HG03097 (cell line): ENCODE results near the gene TLX2.
"Not testable (repeated sequence)": the region's sequence is repeated elsewhere in the genome, so short reads cannot be mapped to it uniquely, and the experiment has no call there.

ENCODE experiments used
- ATAC-seq: cut with Tn5 transposase; IDR thresholded peaks from one replicate; pipeline ENCODE4 v1.9.1; 2021; ENCODE audit not compliant: unreplicated experiment, low FRiP score

Gene TLX2

DNA sequence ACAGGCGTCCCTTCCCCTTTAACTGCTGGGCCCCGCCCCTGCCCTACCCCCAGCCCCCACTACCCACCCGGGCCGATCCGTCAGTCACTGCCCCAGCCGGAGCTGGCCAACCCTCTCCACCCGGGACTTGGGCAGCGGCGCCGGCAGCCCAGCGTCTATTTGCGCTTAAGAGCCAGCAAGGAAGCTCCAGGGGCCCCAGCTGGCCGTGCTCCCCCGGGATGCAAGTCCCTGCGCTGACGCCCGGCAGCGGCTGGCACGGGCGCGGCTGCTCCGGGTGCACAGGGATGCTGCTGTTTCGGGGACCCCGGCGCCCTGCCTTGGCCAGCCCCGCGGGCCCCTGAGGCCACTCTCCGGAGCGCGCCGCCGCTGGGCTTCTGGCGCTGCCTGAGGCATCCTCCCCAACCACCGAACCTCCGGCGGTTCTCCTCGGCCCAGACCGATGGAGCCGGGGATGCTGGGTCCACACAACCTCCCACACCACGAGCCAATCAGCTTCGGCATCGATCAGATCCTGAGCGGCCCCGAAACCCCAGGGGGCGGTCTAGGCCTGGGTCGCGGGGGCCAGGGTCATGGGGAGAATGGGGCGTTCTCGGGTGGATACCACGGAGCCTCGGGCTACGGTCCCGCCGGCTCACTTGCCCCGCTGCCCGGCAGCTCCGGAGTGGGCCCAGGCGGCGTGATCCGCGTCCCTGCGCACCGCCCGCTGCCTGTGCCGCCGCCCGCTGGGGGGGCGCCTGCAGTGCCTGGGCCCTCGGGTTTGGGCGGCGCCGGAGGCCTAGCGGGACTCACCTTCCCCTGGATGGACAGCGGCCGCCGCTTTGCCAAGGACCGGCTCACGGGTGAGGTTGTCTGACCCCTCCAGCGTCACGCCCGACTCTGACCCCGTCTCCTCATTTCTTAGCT, at the start of gene TLX2:
TLX2 (plus strand) TSS at position 83 of the 903 bp plus-strand sequence; CDS start at position 440, 357 bp downstream.
- ATAC-seq: no peak

DNA sequence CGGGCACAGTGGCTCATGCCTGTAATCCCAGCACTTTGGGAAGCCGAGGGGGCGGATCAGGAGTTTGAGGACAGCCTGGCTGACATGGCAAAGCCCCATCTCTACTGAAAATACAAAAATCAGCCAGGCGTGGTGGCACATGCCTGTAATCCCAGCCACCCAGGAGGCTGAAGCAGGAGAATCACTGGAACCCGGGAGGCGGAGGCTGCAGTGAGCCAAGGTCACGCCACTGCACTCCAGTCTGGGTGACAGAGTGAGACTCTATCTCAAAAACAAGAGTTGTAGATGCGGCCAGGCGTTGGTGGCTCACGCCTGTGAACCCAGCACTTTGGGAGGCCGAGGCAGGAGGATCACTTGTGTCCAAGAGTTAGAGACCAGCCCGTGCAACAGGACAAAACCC, 43.5 kb upstream of the TLX2 start:
- not testable (repeated sequence) for ATAC-seq

DNA sequence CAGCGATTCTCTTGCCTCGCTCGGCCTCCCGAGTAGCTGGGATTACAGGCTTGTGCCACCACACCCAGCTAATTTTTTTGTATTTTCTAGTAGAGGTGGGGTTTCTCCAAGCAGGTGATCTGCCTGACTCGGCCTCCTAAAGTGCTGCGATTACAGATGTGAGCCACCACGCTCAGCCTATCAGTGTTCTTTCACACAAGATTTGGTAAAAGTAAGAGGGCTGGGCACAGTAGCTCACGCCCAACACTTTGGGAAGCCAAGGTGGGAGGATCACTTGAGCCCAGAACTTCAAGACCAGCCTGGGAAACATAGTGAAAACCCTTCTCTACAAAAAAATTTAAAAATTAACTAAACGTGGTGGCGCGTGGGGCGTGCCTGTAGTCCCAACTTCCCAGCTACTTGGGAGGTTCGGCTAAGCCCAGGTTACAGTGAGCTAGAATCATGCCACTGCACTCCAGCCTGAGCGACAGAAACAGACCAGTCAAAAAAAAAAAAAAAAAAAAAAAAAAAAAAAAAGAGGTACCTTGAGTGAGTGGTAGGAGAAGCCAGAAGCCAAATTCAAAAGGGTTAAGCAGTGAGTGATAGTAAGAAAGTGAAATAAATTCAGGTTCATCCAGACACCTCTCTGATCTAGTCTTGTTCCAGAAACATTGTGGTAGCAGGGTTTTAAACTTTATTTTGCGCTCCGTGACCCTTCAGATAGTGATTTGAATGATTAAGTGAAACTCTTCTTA, 42.8 kb upstream of the TLX2 start:
- ATAC-seq: no peak

DNA sequence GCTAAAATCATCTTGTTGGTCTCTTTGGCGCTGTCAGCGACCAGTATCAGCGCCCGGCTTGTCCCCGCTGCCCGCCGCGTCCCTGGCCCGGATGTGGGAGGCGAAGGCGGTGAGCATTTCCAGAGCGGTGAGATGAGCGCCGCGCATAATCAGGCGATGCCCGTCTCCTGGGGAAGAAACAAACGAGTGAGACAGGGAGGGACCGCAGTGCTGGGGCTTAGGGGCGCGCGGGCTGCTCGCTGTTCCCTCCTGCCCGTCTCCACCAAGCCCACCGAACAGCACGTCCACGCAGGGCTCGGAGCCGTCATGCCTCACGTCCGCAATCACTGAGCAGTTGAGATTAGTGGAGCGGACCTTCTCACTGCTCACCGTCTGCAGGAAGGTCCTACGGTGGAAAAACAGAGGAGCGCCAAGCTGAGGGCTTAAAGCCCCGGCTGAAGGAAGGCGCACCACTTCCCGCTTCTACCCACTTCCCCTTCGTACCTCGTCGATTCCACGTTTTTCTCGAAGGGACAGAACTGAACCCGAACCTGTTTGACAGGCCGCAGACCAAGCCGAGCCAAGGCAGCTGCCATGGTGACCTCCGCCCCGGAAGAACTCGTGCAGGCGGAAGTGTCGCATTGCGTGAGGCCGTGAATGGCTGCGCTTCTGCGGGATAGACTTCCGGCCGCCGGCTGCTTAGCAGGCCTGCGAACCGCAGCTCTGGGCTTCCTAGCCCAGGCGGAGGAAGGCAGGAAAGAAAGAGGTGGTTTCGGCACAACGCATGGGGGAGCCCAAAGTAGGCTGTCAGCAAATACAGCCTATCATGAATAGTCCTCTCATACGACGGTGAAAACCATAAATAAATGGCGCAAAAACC, 41.9 kb upstream of the TLX2 start, which contains the start of gene MRPL53:
MRPL53 (minus strand) TSS at position 595 of the 859 bp plus-strand sequence; CDS start at position 575, 20 bp downstream.
- peak; percentile 73 for ATAC-seq

DNA sequence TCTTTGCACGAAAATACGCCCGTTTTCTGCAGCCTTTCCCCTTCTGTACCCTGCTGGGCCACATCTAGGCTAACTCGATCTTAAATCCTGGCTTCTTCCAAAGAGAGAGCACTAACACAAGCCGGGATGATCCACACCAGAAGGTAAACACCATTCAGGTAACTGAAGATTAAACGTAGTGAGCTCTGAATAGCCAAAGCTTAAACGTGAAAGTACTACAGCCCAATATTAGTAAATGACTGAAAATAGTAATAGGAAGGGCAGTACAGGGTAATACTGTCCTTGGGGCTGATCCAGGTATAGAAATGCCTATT, 41.3 kb upstream of the TLX2 start:
- ATAC-seq: peak; percentile 8

DNA sequence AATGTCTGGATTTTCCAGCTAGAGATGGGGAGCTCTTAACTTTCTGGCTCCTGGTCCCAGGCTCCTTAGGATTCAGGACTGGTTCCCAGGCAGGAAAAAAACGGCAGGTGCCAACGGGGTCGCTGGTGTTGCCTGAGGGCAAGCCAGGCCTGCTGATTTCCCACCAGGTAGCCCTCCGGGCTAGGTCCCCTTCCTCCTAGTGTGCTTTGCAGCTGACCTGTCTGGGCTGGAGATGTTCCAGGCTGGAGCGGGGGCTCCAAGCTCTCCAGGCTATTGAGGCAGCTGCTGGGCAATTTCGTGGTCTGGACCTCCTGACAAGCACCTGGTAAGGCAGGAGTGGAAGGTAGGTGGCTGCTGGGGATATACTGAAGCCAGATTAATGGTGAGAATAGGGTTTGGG, 39.8 kb upstream of the TLX2 start:
- no peak for ATAC-seq

DNA sequence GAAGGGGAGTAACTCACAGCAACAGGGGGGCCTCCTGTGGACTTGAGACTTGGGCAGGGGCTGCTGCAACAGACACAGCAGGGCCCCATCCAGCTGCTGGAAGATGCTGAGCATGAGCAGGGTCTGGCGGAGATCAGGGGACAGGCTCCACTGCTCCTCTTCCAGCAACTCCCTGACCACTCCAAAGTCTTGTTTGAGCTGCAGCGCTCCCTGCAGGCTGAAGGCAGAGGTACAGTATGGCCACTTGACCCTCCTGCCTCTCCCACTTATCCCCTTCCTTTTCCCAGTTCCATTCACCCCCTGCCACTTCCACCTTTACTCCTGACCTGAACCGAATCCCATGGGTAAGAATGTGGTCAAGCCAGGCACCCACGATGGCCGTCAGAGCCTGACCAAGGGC, 39.4 kb upstream of the TLX2 start:
- ATAC-seq: no peak

DNA sequence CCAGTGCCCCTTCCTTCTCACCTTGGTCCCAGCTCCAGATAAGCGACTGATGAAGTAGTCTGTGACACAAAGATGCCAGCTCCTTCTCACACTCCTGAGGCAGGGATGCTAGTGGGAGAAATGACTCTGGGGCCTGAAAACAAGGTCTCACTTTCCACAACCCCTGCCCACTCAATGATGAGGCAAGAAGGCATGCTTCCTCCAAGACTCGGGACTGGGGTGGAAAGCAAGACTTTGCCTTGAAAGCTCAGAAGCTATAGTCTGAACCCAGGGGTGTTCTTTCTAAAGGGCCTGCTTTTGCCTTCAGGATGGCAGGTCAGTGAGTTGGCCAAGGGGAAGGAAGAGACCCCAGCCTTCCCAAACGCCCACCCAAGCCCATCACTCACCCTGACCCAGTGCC, 32.8 kb upstream of the TLX2 start:
- no peak for ATAC-seq

DNA sequence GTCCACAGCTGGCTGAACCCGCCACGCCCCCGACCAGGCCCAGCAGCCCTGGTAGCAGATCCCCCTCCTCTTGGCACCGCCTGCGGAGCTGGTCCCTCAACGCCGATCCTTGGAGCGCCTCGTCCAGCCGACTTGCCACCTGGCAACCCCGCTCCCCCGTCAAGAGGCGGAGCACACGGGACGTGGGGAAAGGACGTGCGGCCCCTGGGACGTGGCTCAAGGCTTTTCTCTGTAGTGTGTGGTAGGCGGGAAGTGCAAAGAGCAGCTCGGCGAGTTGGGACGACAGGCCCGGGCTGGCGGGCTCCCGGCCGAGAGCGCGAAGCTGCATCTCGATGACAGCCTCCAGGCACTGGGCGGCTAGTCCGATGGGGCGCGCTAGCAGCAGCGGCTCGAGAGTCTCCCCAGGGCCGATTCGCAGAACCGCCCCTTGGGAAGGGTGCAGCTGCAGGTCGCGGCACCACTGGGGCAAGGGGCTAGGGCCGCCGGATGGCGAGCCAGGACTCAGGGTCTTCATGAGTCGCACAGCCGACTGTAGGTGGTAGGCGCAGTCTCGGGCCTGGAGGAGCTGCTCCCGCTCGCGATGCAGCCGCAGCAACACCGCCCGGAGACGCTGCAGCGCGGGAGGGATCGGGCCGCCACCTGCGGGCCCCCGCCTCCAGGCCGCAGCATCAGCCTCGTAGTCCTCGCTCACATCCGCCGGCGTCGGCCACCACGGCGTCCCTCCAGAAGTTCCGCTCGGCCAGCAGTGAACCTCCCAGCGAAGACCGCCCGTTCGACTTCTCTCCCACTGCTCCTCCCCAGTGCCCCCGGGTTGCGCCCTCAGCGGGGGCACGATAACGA, 32.1 kb upstream of the TLX2 start:
- peak; percentile 43 for ATAC-seq

DNA sequence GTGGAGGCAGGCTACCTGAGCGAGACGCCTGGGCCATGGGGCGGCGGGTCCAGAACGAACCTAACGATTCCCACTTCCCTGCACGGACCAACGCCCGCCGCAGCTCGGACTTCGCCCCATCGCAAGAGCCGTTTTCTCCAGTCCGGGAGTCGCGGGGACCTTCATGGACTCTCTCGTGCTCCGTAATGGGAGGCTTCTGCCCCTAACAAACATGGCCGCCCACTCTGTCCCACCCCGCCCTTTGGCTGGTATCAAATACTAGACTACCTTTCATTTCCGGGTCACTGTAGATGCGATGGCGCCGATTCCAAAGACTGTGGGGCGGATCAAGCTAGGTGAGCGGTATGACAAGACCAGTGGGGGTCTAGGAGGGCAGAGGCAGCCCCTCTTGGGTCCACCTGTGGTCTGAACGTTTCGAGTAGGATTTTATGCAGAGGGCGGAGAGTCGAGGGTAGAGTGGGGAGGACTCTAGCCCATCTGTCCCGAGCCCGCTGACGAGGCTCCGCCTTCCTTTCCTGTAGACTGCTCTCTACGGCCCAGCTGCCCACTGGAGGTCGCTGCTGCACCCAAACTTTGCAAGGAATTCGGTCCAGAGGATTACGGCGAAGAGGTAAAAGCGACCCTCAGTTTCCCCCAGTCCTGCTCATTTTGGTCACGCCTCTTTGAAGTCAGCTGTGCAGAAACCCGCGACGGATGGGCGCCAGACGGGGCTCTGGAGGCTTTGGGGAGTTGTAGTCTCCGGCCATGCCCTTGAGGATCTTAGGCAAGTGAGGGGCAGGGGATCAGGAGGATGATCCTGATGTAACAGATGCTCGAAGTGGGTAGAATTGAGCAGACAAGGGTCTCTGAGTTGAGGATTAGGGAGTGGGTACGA, 31.2 kb upstream of the TLX2 start, which contains the start of the genes CCDC142 and TTC31:
CCDC142 (minus strand) TSS at position 198 of the 874 bp plus-strand sequence; CDS start at position 37, 161 bp downstream.
TTC31 (plus strand) TSS at position 281 of the 874 bp plus-strand sequence; CDS start at position 296, 15 bp downstream.
- ATAC-seq: peak; percentile 84

DNA sequence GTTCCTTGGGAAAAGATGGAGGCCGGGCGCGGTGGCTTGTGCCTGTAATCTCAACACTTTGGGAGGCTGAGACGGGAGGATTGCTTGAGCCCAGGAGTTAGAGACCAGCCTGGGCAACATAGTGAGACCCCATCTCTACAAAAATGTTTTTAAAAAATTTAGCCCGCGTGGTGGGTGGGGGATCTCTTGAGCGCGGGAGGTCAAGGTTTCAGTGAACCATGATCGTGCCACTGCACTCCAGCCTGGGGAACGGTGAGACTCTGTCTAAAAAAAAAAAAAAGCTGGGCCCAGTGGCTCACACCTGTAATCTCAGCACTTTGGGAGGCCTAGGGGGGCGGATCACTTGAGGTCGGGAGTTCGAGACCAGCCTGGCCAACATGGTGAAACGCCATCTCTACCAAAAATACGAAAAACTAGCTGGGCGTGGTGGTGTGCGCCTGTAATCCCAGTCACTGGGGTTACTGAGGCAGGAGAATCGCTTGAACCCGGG, 30.5 kb upstream of the TLX2 start:
- not testable (repeated sequence) for ATAC-seq

DNA sequence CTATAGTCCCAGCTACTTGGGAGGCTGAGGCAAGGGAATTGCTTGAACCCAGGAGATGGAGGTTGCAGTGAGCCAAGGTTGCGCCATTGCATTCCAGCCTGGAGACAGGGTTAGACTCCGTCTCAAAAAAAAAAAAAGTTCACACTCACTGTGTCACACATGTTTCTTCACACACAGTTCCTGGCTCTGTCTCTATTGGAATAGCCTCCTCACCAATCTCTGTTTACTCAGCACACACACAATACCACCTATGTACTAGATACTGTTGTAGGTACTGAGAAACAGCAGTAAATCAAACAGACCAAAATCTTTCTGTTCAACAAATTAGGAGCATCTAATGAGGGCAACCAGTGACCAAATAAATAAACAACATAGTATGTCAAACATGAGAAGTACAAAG, 28.1 kb upstream of the TLX2 start:
- ATAC-seq: no peak

DNA sequence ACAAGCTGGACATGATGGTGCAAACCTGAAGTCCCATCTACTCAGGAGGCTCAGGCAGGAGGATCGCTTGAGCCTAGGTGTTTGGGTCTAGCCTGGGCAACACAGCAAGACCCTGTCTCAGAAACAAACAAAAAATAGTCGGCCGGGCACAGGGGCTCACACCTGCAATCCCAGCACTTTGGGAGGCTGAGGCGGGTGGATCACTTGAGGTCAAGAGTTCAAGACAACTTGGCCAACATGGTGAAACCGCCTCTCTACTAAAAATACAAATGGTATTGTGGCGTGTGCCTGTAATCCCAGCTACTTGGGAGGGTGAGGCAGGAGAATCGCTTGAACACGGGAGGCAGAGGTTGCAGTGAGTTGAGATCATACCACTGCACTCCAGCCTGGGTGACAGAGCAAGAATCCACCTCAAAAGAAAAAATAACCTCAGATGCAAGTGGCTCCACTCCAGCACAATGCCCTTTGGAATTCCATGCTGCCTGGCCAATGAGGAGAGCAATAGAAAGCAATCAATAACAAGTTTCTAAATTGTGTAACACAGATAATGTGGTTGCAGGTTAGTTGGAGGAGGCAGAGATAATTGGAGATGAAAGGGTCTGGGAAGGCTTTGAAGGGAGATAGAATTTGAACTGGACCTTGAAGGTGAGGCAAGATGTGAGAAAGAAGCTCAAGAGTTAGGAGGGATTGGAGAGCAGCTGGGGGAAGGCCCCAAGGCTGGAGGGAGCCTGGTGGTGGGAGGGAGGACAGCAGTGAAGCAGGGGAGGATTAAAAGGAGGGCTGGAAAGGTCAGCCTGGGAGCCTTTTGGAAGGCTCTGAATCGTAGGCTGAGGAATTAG, 25.4 kb upstream of the TLX2 start:
- no peak for ATAC-seq

DNA sequence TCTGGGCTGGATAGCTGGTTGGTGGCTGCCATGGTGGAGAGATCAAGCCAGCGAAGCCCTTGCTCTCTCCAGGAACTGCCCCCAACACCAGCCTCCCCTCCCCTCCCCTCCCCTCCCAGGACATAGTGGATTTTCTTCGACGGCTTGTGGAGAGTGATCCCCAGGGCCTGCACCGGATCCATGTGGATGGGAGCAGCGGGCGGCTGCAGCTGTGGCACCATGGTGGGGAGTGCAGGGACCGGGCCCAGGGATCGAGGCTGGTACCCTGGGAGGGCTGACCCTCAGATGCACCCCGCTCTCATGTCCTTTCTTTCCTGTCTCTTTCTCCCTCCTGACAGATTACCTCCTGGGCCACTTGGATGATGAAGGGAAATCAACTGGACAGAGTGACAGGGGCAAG, 24.3 kb upstream of the TLX2 start:
- ATAC-seq: no peak

DNA sequence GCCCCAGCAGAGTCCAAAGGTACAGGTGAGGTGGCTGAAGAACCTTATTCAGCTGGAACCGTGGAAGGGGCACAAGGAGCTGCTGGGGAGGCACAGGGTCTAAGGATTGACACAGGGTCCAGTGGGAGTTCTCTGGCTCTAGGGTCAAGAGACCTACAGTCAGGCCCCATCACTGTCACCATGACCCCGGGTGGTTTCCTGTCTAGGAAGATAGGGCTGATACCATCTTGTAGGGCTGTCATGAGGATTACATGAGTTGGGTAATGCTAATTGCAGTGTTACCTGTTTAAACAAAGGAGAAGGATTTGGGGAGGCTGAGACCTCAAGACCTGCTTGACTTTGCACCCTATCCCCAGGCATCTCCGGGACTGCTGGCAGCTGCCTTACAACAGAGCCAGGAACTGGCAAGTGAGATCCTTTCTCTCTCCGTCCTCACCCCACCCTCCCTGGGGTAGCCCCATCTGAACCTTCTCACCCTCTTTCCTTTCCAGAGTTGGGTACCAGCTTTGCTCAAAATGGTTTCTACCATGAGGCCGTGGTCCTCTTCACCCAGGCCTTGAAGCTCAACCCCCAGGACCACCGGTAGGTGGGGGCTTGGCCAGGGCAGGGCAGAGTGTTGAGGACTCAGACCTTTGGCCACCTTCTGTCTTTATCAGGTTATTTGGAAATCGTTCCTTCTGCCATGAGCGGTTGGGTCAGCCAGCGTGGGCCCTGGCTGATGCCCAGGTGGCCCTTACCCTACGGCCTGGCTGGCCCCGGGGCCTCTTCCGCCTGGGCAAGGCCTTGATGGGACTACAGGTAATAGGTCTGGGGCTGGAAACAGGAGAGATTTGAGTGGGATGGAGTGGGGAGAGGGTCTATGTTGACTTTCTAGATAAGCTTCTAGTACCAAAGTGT, 22.4 kb upstream of the TLX2 start:
- no peak for ATAC-seq

DNA sequence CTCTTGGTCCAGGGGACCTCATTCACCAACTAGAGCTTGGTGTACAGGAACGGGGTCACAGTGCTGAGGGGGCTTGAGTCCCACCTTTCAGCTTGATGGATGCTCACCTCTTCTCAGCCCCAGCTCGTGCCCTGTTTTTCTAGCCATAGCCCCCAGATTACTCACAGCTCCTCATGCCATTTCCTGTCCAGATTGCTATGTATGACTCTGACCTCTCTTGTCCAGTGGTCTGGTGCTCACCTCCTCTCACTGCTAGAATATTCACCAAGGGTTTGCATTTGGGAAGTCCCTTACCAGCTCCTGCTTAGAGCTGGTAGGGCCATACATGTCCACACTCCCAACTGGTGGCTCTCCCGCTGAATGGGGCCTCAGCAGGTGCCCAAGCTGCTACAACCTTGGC, 20.7 kb upstream of the TLX2 start:
- no peak for ATAC-seq

DNA sequence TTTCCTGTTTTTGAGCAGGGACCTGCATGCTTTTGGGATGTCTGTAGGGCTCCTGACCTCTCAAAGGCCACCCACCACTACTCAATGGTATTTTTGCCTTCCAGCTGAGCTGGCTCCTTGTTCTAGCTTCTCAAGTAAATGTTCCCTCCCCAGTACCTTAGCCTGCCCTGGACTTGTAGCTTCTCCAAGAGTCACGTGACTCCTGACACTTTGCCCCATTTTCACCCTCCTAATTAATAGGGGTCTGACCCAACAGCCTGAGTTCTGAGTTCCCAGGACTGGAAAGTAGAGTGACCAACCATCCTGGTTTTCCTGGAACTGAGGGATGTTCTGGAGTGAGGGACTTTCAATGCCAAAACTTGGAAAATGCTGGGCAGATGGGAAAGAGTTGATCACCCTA, 18.8 kb upstream of the TLX2 start:
- no peak for ATAC-seq
